Activated naive CD8-positive, alpha-beta T cell treated with anti-CD3 and anti-CD28 coated beads, Interleukin-2, amount 50 U/mL, for 24 hours (primary cell): ENCODE results near the gene CNTNAP3B.
"Not testable (repeated sequence)": the region's sequence is repeated elsewhere in the genome, so short reads cannot be mapped to it uniquely, and the experiment has no call there.

Experiments used
- ATAC-seq: fragments of 150-1000 bp; cut with Tn5 transposase; one replicate; pipeline ENCODE4 v1.10.0; 2021
- DNase-seq: peaks from one replicate; pipeline ENCODE4 v3.0.0; 2021
- H3K27ac Mint-ChIP-seq: one replicate; pipeline ENCODE4 v1.8.0; 2021; ENCODE audit warnings: mild to moderate bottlenecking, mixed read lengths
- H3K27me3 Mint-ChIP-seq: one replicate; pipeline ENCODE4 v1.8.0; 2021; ENCODE audit warnings: mixed read lengths
- H3K36me3 Mint-ChIP-seq: one replicate; pipeline ENCODE4 v1.8.0; 2021; ENCODE audit warnings: low read depth, mixed read lengths
- H3K4me1 Mint-ChIP-seq: one replicate; pipeline ENCODE4 v1.8.0; 2021; ENCODE audit warnings: mixed read lengths
- H3K4me3 Mint-ChIP-seq: one replicate; pipeline ENCODE4 v1.8.0; 2021; ENCODE audit warnings: mild to moderate bottlenecking, moderate library complexity, mixed read lengths
- H3K9me3 Mint-ChIP-seq: one replicate; pipeline ENCODE4 v1.8.0; 2021; ENCODE audit warnings: mixed read lengths

CNTNAP3B gene

GRCh38 chr9:42129073-42129729 is at the start of gene CNTNAP3B:
TSS of gene CNTNAP3B (minus strand) at chr9:42129426. CDS start at chr9:42129094, 332 bp downstream.
- not testable (repeated sequence) for H3K4me3 Mint-ChIP-seq, H3K27ac Mint-ChIP-seq, ATAC-seq, DNase-seq, H3K4me1 Mint-ChIP-seq, H3K9me3 Mint-ChIP-seq, H3K36me3 Mint-ChIP-seq
- H3K27me3 Mint-ChIP-seq = peaks cover 17% of the 10 kb centered on the region

GRCh38 chr9:42160299-42160698 is 31.1 kb upstream of the CNTNAP3B start:
- not testable (repeated sequence) for ATAC-seq, H3K4me3 Mint-ChIP-seq, H3K27me3 Mint-ChIP-seq, DNase-seq, H3K36me3 Mint-ChIP-seq, H3K4me1 Mint-ChIP-seq, H3K9me3 Mint-ChIP-seq, H3K27ac Mint-ChIP-seq

- ATAC-seq, H3K27ac Mint-ChIP-seq, H3K4me3 Mint-ChIP-seq, DNase-seq, H3K36me3 Mint-ChIP-seq, H3K9me3 Mint-ChIP-seq, H3K4me1 Mint-ChIP-seq: not testable (repeated sequence)
- peaks cover 17% of the 10 kb centered on the region for H3K27me3 Mint-ChIP-seq
Measured at GRCh38 chr9:42127056-42127841, 2.0 kb downstream of the CNTNAP3B start.

- H3K4me3 Mint-ChIP-seq, H3K27ac Mint-ChIP-seq, H3K9me3 Mint-ChIP-seq, DNase-seq, H3K27me3 Mint-ChIP-seq, ATAC-seq, H3K36me3 Mint-ChIP-seq, H3K4me1 Mint-ChIP-seq: not testable (repeated sequence)
Measured at GRCh38 chr9:42121007-42121406, 8.2 kb downstream of the CNTNAP3B start.

GRCh38 chr9:42095929-42096328 is 33.3 kb downstream of the CNTNAP3B start:
- DNase-seq, H3K27ac Mint-ChIP-seq, H3K36me3 Mint-ChIP-seq, H3K4me1 Mint-ChIP-seq, H3K9me3 Mint-ChIP-seq, H3K4me3 Mint-ChIP-seq, ATAC-seq, H3K27me3 Mint-ChIP-seq: not testable (repeated sequence)

GRCh38 chr9:42084559-42084952 is 44.7 kb downstream of the CNTNAP3B start:
- not testable (repeated sequence) for DNase-seq, H3K27ac Mint-ChIP-seq, H3K27me3 Mint-ChIP-seq, H3K9me3 Mint-ChIP-seq, H3K36me3 Mint-ChIP-seq, H3K4me3 Mint-ChIP-seq, ATAC-seq, H3K4me1 Mint-ChIP-seq

- ATAC-seq, H3K4me1 Mint-ChIP-seq, H3K27me3 Mint-ChIP-seq, DNase-seq, H3K4me3 Mint-ChIP-seq, H3K9me3 Mint-ChIP-seq, H3K27ac Mint-ChIP-seq, H3K36me3 Mint-ChIP-seq: not testable (repeated sequence)
Measured at GRCh38 chr9:42083877-42084558, 45.2 kb downstream of the CNTNAP3B start.

GRCh38 chr9:42080376-42080775 is 48.9 kb downstream of the CNTNAP3B start:
- DNase-seq, H3K9me3 Mint-ChIP-seq: not testable (repeated sequence)

GRCh38 chr9:42074868-42075267 is 54.4 kb downstream of the CNTNAP3B start:
- not testable (repeated sequence) for H3K9me3 Mint-ChIP-seq, H3K36me3 Mint-ChIP-seq, H3K4me3 Mint-ChIP-seq, H3K27ac Mint-ChIP-seq, DNase-seq, H3K27me3 Mint-ChIP-seq, H3K4me1 Mint-ChIP-seq, ATAC-seq

More at GRCh38 chr9:42080376-42080775, 48.9 kb downstream of the CNTNAP3B start:
- H3K27ac Mint-ChIP-seq, H3K27me3 Mint-ChIP-seq, H3K4me1 Mint-ChIP-seq, H3K36me3 Mint-ChIP-seq, ATAC-seq, H3K4me3 Mint-ChIP-seq: not testable (repeated sequence)

GRCh38 chr9:42071026-42071425 is 58.2 kb downstream of the CNTNAP3B start:
- H3K4me3 Mint-ChIP-seq, DNase-seq, H3K9me3 Mint-ChIP-seq, H3K4me1 Mint-ChIP-seq, H3K27me3 Mint-ChIP-seq, ATAC-seq, H3K27ac Mint-ChIP-seq, H3K36me3 Mint-ChIP-seq: not testable (repeated sequence)

GRCh38 chr9:42070035-42070799 is 59.0 kb downstream of the CNTNAP3B start:
- not testable (repeated sequence) for H3K4me3 Mint-ChIP-seq, H3K27ac Mint-ChIP-seq, H3K9me3 Mint-ChIP-seq, H3K4me1 Mint-ChIP-seq, H3K36me3 Mint-ChIP-seq, DNase-seq, H3K27me3 Mint-ChIP-seq, ATAC-seq

- not testable (repeated sequence) for H3K27ac Mint-ChIP-seq, DNase-seq, H3K27me3 Mint-ChIP-seq, H3K4me1 Mint-ChIP-seq, H3K9me3 Mint-ChIP-seq, H3K4me3 Mint-ChIP-seq, ATAC-seq, H3K36me3 Mint-ChIP-seq
Measured at GRCh38 chr9:42053874-42054273, 75.4 kb downstream of the CNTNAP3B start.

- not testable (repeated sequence) for H3K4me1 Mint-ChIP-seq, ATAC-seq, H3K9me3 Mint-ChIP-seq, H3K36me3 Mint-ChIP-seq, H3K27me3 Mint-ChIP-seq, H3K27ac Mint-ChIP-seq, H3K4me3 Mint-ChIP-seq, DNase-seq
Measured at GRCh38 chr9:42050701-42051100, 78.5 kb downstream of the CNTNAP3B start.

GRCh38 chr9:42044422-42045010 is 84.7 kb downstream of the CNTNAP3B start:
- H3K4me3 Mint-ChIP-seq, H3K9me3 Mint-ChIP-seq: not testable (repeated sequence)

More at GRCh38 chr9:42044422-42045010, 84.7 kb downstream of the CNTNAP3B start:
- not testable (repeated sequence) for H3K4me1 Mint-ChIP-seq, H3K36me3 Mint-ChIP-seq, H3K27ac Mint-ChIP-seq, DNase-seq, H3K27me3 Mint-ChIP-seq, ATAC-seq
